Erythroblast (primary cell): ENCODE data around the gene ABCC2.

Experiments used
- GATA1 ChIP-seq: IDR thresholded peaks from 2 replicates; pipeline ENCODE4 v1.6.1; 2011; ENCODE audit warnings: low read depth, mild to moderate bottlenecking, control low read depth, low read length, moderate library complexity
- POLR2A ChIP-seq: IDR thresholded peaks from 2 replicates; pipeline ENCODE4 v1.6.1; 2011; ENCODE audit warnings: mild to moderate bottlenecking, low read length

DNA sequence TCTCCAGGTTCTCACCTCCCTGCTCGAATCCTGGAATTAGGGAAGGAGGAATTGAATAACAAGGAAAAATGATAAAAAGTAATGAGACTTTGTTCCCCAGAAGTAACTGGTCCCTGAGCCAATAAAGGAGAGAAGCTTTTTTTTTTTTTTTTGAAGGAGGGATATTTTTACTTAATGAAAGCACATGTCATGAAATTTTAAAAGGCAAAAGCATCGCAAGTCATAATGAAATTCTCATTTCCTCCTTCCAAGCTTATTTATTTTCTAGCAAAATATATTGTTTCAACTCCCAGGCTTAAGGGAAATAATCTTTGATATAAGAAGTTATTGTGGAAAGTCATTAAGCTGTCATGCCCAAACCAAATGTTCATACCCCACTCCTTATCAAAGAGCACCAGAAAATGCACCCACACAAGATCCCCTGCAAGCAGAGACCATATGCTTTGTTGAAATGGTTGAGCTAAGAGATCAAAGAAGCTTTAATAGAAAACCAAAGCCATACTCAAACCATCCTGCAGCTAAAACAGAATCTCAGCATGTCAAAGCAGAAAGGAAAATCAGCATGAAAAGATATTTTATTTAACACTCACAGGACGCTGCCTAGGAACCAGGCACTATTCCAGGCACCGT lies 16.7 kb upstream of the ABCC2 start:
- TF ChIP-seq POLR2A (no peak), GATA1 (no peak)
